ENCODE data around the gene GTPBP2. TPM values are rescaled to one million over a fixed set of nuclear protein-coding genes. Genes with fewer than 3 reads are reported as not detected.
"Not testable (repeated sequence)": the region's sequence is repeated elsewhere in the genome, so short reads cannot be mapped to it uniquely, and the experiment has no call there.

GTPBP2 gene
- total RNA-seq, 1 donor from 2014 or later = 25.1 TPM

DNA sequence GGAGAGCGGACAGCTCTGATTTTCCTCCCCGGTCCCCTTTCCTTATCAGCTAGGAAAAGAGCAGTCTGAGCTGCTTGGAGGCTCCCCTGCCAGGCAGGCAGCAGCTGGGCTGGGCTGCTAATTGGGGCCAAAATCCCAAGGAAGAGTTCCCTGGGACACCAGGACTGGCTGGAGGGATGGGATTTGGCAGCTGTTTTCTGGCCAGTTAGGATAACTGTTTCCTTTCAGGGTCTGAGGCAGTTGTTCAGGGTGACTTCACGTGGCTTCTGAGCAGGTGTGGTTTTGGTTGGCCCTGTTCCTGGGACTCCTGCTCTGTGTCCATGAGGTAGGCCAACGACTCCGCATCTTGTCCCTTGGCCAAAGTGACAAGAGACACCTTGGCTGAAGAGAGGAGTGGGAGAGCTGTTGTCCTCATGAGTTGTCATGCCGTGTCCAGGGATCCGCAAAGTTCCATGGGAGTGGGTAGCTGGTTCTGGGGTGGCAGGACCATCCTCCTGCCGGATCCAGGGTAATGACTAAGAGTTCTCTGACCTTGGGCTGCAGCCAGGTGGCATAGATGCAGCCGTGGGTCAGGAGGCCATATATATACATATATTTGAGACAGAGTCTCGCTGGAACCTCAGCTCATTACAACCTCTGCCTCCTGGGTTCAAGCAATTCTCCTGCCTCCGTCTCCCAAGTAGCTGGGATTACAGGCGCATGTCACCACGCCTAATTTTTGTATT lies 37.3 kb upstream of the GTPBP2 start:
- ATAC-seq (ENCODE audit: poor library complexity) (no peak), DNase-seq (no peak)
- intact Hi-C loops (cut with DNase I) = loop anchor here (5.0 kb wide), 3 partner anchors 46 to 411 kb away; no protein-coding TSS in a partner anchor

DNA sequence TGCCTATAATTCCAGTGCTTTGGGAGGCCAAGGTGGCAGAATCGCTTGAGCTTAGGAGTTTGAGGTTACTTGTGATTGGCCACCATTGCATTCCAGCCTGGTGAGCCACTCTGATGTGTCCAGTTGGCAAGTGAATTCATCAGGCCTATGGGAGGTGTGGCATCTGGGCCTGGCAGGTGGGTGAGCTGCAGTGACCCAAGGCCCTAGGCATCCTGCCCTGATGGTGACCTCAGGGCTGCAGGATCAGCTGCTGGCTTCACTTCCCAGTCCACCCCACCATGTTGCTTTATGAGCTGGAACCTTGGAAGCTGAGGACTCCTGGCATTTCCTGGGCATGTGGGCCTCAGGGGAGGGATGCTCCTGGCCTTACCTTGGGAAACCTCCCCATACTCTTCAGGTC lies 36.3 kb upstream of the GTPBP2 start:
- DNase-seq (no peak), ATAC-seq (ENCODE audit: poor library complexity) (no peak)
- intact Hi-C loops (cut with DNase I) = loop anchor here (5.0 kb wide), 3 partner anchors 47 to 412 kb away; no protein-coding TSS in a partner anchor

- ATAC-seq (ENCODE audit: poor library complexity); intact Hi-C loops (cut with DNase I); DNase-seq: not testable (repeated sequence)
Observed at GRCh38 chr6:43662948-43663347, 33.9 kb upstream of the GTPBP2 start.

DNA sequence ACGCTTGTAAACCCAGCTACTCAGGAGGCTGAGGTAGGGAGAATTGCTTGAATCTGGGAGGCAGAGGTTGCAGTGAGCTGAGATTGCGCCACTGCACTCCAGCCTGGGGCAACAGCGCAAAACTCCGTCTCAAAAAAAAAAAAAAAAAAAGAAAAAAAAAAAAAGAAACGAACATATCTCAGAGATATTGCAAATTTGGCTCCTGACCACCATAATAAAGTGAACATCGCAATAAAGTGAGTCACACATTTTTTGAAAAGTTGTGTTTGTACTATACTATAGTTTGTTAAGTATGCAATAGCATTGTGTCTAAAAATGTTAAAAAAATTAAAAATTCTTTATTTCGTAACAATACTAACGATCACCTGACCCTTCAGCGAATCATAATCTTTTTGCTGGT lies 29.1 kb upstream of the GTPBP2 start:
- no peak for ATAC-seq (ENCODE audit: poor library complexity)
- intact Hi-C loops (cut with DNase I) = no loop called here

DNA sequence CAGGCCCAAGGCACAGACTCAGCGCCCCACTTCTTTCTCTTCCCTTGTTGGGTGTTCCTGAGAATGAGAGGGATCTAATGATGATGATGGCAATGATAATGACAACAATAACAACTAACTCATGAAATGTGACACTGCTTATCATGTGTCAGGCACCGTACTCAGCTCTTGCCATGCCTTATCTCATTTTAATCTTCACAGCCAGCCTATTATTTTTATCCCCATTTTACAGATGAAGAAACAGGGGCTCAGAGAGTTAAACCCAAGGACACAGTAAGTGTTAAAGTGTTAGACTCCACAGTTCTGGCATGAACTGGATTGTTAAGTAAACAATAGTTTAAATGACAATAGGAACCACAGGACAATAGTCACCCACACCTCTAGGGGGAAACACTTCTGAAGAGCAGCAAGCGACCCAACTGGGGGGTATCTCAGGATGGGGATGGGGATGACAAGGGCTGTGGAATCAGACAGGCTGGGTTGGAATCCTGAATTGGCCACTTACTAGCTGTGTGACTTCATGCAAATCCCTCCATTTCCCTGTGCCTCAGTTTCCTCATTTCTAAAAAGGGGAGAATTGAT lies 28.2 kb upstream of the GTPBP2 start:
- intact Hi-C loops (cut with DNase I) = no loop called here
- ATAC-seq (ENCODE audit: poor library complexity) (no peak), DNase-seq (no peak)

More for the DNA sequence above, 29.1 kb upstream of the GTPBP2 start:
- DNase-seq = no peak

DNA sequence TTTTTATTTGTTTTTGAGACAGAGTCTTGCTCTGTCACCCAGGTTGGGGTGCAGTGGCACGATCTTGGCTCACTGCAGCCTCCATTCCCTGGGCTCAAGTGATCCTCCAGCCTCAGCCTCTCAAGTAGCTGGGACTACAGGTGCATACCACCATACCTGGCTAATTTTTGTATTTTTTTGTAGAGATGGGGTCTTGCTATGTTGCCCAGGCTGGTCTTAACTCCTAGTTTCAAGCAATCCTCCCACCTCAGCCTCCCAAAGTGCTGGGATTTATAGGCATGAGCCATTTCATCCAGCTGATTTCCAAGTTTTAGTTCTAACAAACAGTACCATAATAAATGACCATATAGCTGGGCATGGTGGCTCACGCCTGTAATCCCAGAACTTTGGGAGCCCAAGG lies 23.8 kb upstream of the GTPBP2 start:
- DNase-seq; intact Hi-C loops (cut with DNase I); ATAC-seq (ENCODE audit: poor library complexity): not testable (repeated sequence)

GRCh38 chr6:43648248-43648647 lies 19.2 kb upstream of the GTPBP2 start:
- DNase-seq (no peak), ATAC-seq (ENCODE audit: poor library complexity) (no peak)
- intact Hi-C loops (cut with DNase I) = no loop called here

GRCh38 chr6:43647613-43648012 lies 18.5 kb upstream of the GTPBP2 start:
- ATAC-seq (ENCODE audit: poor library complexity) = no peak
- intact Hi-C loops (cut with DNase I) = no loop called here
- DNase-seq = no peak

- intact Hi-C loops (cut with DNase I) = no loop called here
- DNase-seq (no peak), ATAC-seq (ENCODE audit: poor library complexity) (peak; percentile 18)
Observed at GRCh38 chr6:43645613-43645964, 16.5 kb upstream of the GTPBP2 start.

- peak; percentile 81 for ATAC-seq (ENCODE audit: poor library complexity)
- intact Hi-C loops (cut with DNase I) = no loop called here
- peak; percentile 86 for DNase-seq
Observed at GRCh38 chr6:43644940-43645612, 16.0 kb upstream of the GTPBP2 start, which contains the start of gene RSPH9. Gene RSPH9 (plus strand): TSS chr6:43645036. CDS start chr6:43645099, 63 bp downstream.

- no peak for ATAC-seq (ENCODE audit: poor library complexity)
- intact Hi-C loops (cut with DNase I) = no loop called here
- DNase-seq = no peak
Observed at GRCh38 chr6:43639984-43640800, 11.1 kb upstream of the GTPBP2 start.

- intact Hi-C loops (cut with DNase I) = no loop called here
- no peak for DNase-seq
Observed at GRCh38 chr6:43636308-43636659, 7.2 kb upstream of the GTPBP2 start.

DNA sequence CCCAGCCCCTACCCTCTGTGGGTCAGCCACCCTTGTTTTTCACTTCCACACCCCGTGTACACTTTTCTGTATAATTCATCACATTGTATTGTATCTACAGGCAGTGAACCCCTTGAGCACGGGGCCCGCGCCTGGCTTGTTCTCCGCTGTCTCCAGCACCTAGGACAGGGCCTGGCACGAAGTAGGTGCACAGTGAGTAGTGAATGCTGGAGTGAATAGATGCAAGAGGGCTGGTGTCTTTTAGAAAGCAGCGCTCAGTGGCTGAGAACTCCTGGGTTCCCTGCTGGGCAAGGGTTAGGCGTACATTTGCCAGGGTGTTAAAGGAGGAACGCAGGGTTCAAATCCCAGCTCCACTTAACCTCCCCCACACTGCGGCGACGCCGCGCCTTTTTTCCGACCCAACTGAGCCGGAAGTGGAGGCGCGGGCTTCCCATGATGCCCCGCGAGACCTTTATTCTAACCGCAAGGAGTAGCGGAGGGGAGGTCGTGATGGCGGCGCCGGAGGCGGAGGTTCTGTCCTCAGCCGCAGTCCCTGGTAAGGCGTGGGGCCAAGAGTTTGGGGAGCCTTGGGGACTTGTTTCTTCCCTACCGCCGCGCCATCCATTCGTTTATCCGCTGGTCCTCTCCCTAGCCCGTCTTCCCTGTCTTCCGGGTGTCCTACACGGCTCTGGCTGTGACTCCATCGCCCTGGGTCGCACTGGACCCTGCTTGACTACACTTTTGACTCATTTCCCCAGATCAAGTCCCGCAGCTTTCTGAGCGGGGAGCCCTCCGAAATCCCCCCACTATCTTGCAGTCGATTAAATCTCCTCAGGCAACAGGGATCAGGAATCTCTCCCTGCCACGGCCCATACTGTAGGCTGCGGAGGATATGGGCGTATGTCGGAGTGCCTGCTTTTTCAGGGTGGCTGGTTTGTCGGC lies 6.6 kb upstream of the GTPBP2 start, which contains the start of gene MAD2L1BP:
MAD2L1BP (plus strand) TSS at position 454 of the 921 bp plus-strand sequence; CDS start at position 490, 36 bp downstream.
- DNase-seq (peak; percentile 92), ATAC-seq (ENCODE audit: poor library complexity) (peak; percentile 94)
- intact Hi-C loops (cut with DNase I) = no loop called here

More at GRCh38 chr6:43636308-43636659, 7.2 kb upstream of the GTPBP2 start:
- ATAC-seq (ENCODE audit: poor library complexity) = peak; percentile 18

GRCh38 chr6:43634702-43635303 lies 5.7 kb upstream of the GTPBP2 start:
- intact Hi-C loops (cut with DNase I) = no loop called here
- DNase-seq (no peak), ATAC-seq (ENCODE audit: poor library complexity) (no peak)

- ATAC-seq (ENCODE audit: poor library complexity); intact Hi-C loops (cut with DNase I); DNase-seq: not testable (repeated sequence)
Observed at GRCh38 chr6:43633002-43633401, 3.9 kb upstream of the GTPBP2 start.

GRCh38 chr6:43630980-43631619 lies 2.0 kb upstream of the GTPBP2 start:
- intact Hi-C loops (cut with DNase I) = no loop called here
- no peak for DNase-seq
- no peak for ATAC-seq (ENCODE audit: poor library complexity)
